Measurements from ENCODE around the gene TMEM131. TPM values are rescaled to one million over a fixed set of nuclear protein-coding genes. Genes with fewer than 3 reads are reported as not detected.

The TMEM131 gene
- total RNA-seq, 1 donor from 2014 or later: 59.4 TPM

DNA sequence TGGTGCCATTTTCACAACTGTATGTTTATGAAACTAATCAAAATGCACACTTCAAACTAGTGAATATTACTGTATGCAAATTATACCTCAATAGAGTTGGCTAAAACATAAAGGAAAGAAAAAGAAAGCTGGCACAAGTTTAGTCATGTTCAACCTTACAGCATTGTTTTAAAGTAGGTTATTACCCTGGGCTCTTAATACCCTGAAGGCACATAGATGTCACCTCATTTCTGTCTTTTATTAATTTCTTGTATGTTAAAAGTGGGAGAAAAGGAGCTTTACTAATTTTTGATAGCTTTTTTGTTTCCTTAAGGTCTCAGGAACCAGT is 32.7 kb downstream of the TMEM131 start:
- Mint-ChIP-seq H3K27ac (no peak overlapping the region), H3K27me3 (ENCODE audit: insufficient read depth, low read depth) (no peaks in the 10 kb centered on the region), H3K4me1 (peaks cover 5% of the 10 kb centered on the region), H3K9me3 (peaks cover 5% of the 10 kb centered on the region), H3K36me3 (peaks cover 5% of the 10 kb centered on the region), H3K4me3 (no peak overlapping the region)
- Histone ChIP-seq H3K4me2 (no peak overlapping the region), H3K36me3 (no peaks in the 10 kb centered on the region), H3K4me3 (no peak overlapping the region), H4K20me1 (ENCODE audit: low read depth) (peaks cover 33% of the 10 kb centered on the region), H3K9ac (no peak overlapping the region), H3F3A (ENCODE audit: low read depth) (no peaks in the 10 kb centered on the region), H3K4me1 (peaks cover 5% of the 10 kb centered on the region), H3K27ac (no peak overlapping the region), H3K27me3 (no peaks in the 10 kb centered on the region), H3K79me2 (ENCODE audit: low read depth) (peaks cover 90% of the 10 kb centered on the region), H3K9me3 (ENCODE audit: low read depth) (no peaks in the 10 kb centered on the region), H2AFZ (replicated peaks) (no peak overlapping the region)
- no peak for DNase-seq (ENCODE audit: low spot score)
- no peak for TF ChIP-seq EZH2 (IDR thresholded peaks at IDR 0.05)
- no peak for TF ChIP-seq EZH2phosphoT487 (IDR thresholded peaks at IDR 0.05)
- TF ChIP-seq CTCF (IDR thresholded peaks at IDR 0.05): no peak

DNA sequence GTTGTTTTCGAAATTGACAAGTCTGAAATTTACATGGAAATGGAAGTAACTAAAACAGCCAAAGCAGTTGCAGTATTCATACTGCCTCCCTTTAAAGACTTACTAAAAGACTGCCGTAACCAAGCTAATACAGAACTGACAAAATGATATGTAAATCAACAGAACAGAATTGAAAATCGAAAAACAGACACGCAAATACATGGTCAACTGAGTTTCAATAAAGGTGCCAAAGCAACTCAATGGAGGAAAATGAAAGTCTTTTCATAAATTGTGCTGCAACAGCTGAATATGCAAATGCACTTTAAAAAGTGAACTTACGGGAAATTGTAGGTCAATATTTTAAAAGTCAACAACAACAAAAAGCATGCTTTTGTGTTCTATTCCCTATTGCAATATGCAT is 34.2 kb downstream of the TMEM131 start:
- Histone ChIP-seq H2AFZ (replicated peaks) (no peak overlapping the region), H3K27ac (no peak overlapping the region), H3K9me3 (ENCODE audit: low read depth) (no peaks in the 10 kb centered on the region), H3F3A (ENCODE audit: low read depth) (no peaks in the 10 kb centered on the region), H3K27me3 (no peaks in the 10 kb centered on the region), H3K4me1 (peaks cover 5% of the 10 kb centered on the region), H4K20me1 (ENCODE audit: low read depth) (peaks cover 23% of the 10 kb centered on the region), H3K4me3 (no peak overlapping the region), H3K36me3 (no peaks in the 10 kb centered on the region), H3K9ac (no peak overlapping the region), H3K4me2 (no peak overlapping the region), H3K79me2 (ENCODE audit: low read depth) (peaks cover 90% of the 10 kb centered on the region)
- H3K27ac Mint-ChIP-seq: no peak overlapping the region
- TF ChIP-seq EZH2phosphoT487 (IDR thresholded peaks at IDR 0.05) (no peak), CTCF (IDR thresholded peaks at IDR 0.05) (no peak), EZH2 (IDR thresholded peaks at IDR 0.05) (no peak)
- H3K4me1 Mint-ChIP-seq: peaks cover 5% of the 10 kb centered on the region
- H3K36me3 Mint-ChIP-seq: peaks cover 5% of the 10 kb centered on the region
- no peaks in the 10 kb centered on the region for H3K27me3 Mint-ChIP-seq (ENCODE audit: insufficient read depth, low read depth)
- DNase-seq (ENCODE audit: low spot score): no peak
- peaks cover 5% of the 10 kb centered on the region for H3K9me3 Mint-ChIP-seq
- no peak overlapping the region for H3K4me3 Mint-ChIP-seq

DNA sequence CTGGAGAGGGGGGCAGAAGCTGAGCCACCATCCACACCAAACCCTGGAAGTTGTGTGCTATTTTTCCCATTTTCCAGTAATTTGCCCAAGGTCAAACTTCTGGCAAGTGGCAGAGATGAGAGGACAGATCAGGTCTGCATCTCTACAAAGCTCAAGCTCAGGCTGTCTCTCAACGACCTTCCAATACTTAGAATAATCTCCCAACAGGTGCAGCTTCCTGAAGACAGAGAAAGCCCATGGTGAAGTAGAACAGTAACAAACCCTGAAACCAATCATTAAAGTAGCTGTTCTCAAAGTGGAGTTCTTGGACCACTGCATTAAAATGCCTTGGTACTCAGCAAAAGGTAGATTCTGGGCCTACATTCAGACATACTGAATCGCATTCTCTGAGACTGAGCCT is 37.6 kb downstream of the TMEM131 start:
- Histone ChIP-seq H4K20me1 (ENCODE audit: low read depth) (peaks cover 10% of the 10 kb centered on the region), H3K9me3 (ENCODE audit: low read depth) (no peaks in the 10 kb centered on the region), H3K4me2 (no peak overlapping the region), H3K4me3 (no peak overlapping the region), H2AFZ (replicated peaks) (no peak overlapping the region), H3K9ac (no peak overlapping the region), H3K36me3 (no peaks in the 10 kb centered on the region), H3K4me1 (no peaks in the 10 kb centered on the region), H3F3A (ENCODE audit: low read depth) (no peaks in the 10 kb centered on the region), H3K27ac (no peak overlapping the region), H3K27me3 (no peaks in the 10 kb centered on the region), H3K79me2 (ENCODE audit: low read depth) (peaks cover 92% of the 10 kb centered on the region)
- TF ChIP-seq EZH2 (IDR thresholded peaks at IDR 0.05): no peak
- no peak for TF ChIP-seq CTCF (IDR thresholded peaks at IDR 0.05)
- H3K27me3 Mint-ChIP-seq (ENCODE audit: insufficient read depth, low read depth): no peaks in the 10 kb centered on the region
- peaks cover 16% of the 10 kb centered on the region for H3K9me3 Mint-ChIP-seq
- DNase-seq (ENCODE audit: low spot score): no peak
- no peak overlapping the region for H3K27ac Mint-ChIP-seq
- H3K4me1 Mint-ChIP-seq: no peaks in the 10 kb centered on the region
- H3K4me3 Mint-ChIP-seq: no peak overlapping the region
- H3K36me3 Mint-ChIP-seq: peaks cover 11% of the 10 kb centered on the region
